Measurements from ENCODE around the gene BHMT2. TPM values are rescaled to one million over a fixed set of nuclear protein-coding genes. Genes with fewer than 3 reads are reported as not detected.

Gene BHMT2
- total RNA-seq, 1 experiment from 2014 or later, result 49.8 TPM

DNA sequence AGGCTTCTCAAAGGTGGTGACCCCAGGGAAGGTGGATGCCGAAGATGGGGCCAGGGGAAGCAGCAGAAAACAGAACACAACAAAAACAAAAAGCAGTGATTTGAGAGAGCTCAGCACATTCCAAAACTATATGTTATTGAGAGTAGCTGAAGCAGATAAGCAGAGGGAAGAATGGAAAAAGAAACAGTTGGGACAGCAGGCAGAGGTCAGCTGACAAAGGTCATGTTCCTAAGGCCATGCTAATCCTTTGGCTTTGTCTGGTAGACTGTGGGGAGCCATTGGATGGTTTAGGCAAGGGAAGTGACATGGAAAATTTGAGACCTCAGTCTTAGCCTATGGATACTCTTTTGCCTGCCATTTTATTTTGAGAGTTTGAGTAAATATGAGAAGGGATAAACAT is 14.6 kb upstream of the BHMT2 start:
- DNase-seq (ENCODE audit: low read depth), result no peak
- in situ Hi-C loops (cut with HindIII; ENCODE audit: low pct_unique_long_range_greater_than_20kb, low sequenced_read_pairs), result no loop called here

DNA sequence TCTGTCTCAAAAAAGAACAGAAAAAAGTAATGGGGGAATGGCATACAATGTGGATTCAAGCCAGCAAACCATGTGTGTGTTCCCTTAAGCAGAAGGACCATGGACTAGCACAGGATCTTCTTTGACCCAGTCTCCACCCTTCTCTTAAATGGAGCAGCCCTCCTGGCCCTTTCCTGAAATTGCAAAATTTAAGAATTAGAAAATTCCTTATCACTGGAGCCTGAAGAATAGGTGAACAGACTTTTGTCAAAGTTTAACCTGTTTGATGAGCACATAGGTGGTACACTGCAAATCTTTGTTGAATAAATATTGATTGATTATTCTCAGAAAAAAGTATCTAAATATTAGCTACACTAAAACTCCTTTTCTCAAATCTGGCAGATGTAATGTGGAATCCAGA is 12.7 kb upstream of the BHMT2 start:
- in situ Hi-C loops (cut with HindIII; ENCODE audit: low pct_unique_long_range_greater_than_20kb, low sequenced_read_pairs), result no loop called here
- no peak for DNase-seq (ENCODE audit: low read depth)

DNA sequence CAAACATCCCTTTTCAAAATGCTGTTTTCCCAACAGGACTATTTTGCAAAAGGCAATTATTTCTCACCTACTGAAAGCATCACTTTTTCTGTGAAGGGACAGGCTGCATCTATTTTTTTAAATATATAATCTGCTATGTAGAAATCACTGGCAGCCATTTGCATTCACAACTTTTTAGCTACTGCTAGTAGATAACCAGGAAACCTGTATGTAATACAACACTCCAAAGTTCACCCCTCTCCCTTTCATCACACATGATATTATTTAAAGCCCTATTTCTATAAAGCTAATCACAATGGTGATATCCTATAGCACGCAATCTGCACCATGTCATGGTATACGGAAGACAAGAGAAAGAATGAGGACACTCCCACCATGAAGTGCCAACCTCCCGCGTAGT is 9.9 kb upstream of the BHMT2 start:
- no peak for DNase-seq (ENCODE audit: low read depth)
- in situ Hi-C loops (cut with HindIII; ENCODE audit: low pct_unique_long_range_greater_than_20kb, low sequenced_read_pairs), result no loop called here

DNA sequence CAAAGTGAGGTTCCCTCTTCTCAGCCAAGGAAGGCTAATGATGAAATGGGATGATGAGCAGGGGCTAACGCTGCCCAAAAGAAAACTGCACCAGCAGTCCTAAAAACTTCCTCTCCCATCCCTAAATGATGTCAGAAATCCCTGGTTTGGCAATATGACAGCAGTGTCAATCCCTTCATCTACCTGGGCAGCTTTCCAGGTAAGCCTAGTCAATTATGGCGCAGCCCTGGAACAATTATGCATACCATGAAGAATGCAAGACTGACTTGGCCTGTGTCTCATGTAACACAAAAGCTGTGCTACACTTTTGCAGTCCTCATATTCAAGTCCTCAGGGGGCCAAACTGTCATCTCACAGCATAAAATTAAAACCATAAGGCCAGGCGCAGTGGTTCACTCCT is 7.1 kb upstream of the BHMT2 start:
- in situ Hi-C loops (cut with HindIII; ENCODE audit: low pct_unique_long_range_greater_than_20kb, low sequenced_read_pairs), result no loop called here

DNA sequence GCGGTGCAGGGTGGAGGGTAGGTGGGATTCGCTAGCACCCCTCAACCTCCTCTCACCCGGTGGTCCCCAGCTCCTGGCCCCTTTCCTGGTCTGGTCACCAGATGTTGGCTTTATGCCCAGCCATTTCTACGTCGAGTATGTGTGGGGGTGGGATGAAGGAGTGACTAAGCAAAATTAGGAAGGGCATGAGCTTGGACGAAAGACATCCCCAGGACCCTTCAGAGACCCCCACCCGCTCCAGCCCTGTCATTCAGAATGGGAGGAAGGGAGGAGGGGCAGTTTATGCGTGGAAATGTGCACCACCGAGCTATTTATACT is 742 bp downstream of the BHMT2 start:
- DNase-seq (ENCODE audit: low read depth), result peak; percentile 64
- in situ Hi-C loops (cut with HindIII; ENCODE audit: low pct_unique_long_range_greater_than_20kb, low sequenced_read_pairs), result no loop called here

More for the DNA sequence above, 7.1 kb upstream of the BHMT2 start:
- DNase-seq (ENCODE audit: low read depth), result no peak

DNA sequence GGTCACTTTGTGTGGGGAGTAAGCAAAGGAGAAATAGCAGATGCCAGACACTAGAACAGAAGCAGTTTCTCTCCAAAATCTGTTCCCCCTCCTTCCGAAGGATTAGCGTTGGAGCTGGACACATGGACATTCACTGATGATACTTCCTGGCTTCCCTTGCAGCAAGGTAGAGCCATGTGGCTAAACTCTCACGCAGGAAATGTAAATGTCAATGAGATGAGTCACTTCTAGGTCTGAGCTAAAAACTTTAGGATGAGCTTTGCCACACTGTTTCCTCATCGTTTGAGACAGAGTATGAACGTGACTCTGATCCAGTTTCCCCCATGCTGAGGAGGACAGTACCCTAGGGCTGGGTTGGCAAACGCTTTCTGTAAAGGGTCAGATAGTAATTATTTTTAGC is 5.1 kb downstream of the BHMT2 start:
- DNase-seq (ENCODE audit: low read depth), result peak; percentile 32
- in situ Hi-C loops (cut with HindIII; ENCODE audit: low pct_unique_long_range_greater_than_20kb, low sequenced_read_pairs), result no loop called here

DNA sequence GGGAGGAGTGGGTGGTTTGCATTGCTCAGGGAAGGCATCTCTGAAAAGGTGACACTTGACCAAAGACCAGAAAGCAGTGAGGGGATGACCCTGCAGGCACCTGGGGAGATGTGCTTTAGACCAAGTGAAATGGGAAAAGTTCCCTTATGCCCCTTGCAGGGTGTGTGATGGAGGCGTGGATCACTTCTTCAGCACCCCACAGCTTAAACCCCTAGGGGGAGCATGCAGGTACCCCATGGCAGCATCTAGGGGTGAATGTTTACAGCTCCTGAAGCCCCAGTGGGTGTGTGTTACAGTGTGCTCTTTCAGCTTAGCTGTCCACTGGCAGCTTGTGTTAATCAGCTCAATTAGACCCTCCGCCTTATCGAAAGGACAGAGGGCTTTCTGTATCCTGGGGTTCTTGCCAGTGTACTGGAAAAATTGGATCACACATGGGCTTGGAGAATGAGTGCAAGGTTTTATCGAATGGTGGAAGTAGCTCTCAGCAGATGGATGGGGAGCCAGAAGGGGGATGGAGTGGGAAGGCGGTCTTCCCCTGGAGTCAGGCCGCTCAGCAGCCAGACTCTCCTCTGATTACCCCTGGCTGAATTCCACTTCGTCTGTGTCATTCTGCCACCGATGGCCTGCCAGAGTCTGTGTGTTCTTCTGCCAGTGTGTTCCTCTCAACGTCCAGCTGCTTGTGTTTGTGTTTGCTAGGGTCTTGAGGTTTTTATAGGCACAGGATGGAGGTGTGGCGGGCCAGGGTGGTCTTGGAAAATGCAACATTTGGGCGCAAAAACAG is 6.3 kb downstream of the BHMT2 start:
- in situ Hi-C loops (cut with HindIII; ENCODE audit: low pct_unique_long_range_greater_than_20kb, low sequenced_read_pairs), result no loop called here

DNA sequence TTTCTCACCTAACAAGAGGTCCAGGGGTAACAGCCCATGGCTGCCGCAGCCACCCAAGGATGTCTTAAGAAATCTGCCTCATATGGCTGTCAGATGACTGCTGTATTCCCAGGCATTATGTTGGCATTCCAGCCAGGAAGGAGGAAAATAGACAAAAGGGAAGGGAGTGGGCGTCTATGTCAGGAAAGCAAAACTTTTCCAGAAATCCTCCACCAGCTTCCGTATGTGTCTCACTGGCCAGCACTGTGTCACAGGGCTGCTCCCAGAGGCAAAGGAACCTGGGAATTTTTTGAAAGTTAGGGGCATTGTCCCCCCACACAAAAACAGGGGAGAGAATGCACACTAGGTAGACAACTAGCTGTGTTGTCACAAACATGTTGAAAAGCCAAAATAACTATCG is 7.3 kb downstream of the BHMT2 start:
- in situ Hi-C loops (cut with HindIII; ENCODE audit: low pct_unique_long_range_greater_than_20kb, low sequenced_read_pairs), result no loop called here
- no peak for DNase-seq (ENCODE audit: low read depth)

More for the DNA sequence above, 6.3 kb downstream of the BHMT2 start:
- no peak for DNase-seq (ENCODE audit: low read depth)

DNA sequence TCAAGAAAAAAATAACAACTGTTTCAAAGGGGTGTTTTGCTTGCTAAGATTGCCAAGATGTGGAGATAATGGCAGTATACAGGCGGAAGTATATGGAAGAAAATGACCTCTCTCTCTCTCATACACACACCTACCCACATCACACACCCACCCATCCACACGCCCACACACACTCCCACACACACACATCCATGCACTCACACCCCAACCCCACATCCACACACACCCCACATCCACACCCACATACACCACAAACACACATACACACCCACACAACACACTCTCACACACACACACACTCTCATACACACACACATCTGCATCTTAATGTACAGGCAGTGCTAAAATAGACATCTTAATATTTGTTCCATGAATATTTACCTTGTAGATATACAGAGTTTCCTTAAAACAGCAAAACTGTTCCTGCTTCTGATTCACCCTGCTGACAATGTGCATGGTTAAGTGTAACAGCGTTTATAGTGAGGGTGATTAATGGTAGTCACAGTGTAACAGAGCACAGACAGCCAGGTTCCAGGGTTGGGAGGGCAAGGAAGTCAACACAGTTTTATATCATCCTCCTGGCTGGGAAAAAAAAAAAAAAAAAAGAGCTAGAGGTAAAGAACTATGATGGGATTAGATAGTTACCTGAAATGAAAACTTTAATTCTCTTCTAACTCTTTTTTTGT is 8.3 kb downstream of the BHMT2 start:
- peak; percentile 43 for DNase-seq (ENCODE audit: low read depth)
- in situ Hi-C loops (cut with HindIII; ENCODE audit: low pct_unique_long_range_greater_than_20kb, low sequenced_read_pairs), result no loop called here

DNA sequence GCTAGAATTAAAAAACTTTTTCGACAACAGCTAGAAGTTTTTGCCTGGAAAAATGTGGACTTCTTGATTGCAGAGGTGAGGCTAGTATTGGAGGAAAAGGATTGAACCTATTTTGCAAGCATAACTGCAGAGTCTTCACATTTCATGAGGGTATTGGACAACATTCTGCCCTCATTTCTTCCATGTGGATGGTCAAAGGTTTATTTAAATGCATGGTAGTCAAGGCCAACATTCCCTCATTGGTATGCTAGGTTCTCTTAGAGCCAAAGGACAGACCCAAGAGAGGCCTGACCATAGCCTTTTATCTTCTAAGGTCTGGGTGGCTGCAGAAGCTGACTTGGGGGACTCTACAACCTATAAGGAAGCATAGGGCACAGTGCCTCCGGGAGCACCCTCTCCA is 11.2 kb downstream of the BHMT2 start:
- in situ Hi-C loops (cut with HindIII; ENCODE audit: low pct_unique_long_range_greater_than_20kb, low sequenced_read_pairs), result no loop called here
- DNase-seq (ENCODE audit: low read depth), result no peak

DNA sequence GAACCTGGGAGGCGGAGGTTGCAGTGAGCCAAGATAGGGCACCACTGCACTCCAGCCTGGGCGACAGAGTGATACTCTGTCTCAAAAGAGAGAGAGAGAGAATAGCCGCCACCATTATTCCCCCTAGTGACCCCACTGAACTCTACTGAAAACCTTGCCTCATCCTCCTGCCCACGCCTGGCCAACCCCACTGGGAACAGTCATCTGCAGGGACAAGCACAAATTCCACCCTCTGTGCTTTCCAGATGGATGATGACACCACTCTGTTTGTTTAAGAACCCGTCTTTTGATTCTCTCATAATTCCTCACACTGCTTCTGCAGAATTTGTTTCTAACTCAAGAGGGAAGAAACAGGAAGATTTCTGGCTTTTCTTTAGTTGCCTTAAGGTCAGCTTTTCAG is 12.2 kb downstream of the BHMT2 start:
- in situ Hi-C loops (cut with HindIII; ENCODE audit: low pct_unique_long_range_greater_than_20kb, low sequenced_read_pairs), result no loop called here
- no peak for DNase-seq (ENCODE audit: low read depth)

DNA sequence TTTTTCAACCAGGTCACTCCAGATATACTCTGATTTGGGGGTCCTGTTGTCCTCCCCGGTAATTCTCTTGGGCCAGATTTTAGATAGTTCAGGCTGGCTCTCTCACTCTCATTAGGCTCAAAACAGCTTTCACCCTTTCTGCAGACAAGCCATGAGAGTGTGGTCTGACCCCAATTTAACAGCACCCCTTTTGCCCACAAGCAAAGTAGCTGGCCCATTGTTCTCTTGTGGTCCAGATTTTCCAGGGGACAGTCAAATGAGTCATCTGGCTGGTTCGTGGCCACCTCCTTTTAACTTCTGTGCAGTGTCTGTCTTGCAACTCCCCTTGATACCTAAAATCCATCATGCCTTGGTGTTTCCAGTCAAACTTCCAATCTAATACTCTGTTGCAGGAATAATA is 16.5 kb downstream of the BHMT2 start:
- in situ Hi-C loops (cut with HindIII; ENCODE audit: low pct_unique_long_range_greater_than_20kb, low sequenced_read_pairs), result no loop called here
- no peak for DNase-seq (ENCODE audit: low read depth)

DNA sequence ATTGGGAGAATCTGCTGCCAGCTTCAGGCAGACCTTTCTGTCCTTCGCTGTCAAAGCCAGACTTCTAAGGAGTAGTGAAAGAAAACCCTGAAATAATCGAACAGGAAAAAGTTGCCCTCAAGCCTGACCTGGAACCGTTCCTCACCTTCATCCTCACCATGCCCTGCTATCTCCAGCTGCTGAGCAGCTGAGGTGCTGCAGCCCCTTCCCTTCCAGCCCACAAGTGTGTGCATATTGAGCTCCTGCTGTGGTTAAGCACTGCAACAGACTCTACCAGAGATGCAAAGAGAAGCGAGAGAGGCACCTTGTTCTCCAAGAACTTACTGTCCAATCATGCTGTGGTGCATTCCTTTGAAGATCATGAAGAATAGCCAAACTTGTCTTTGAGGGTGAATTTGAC is 18.9 kb downstream of the BHMT2 start:
- in situ Hi-C loops (cut with HindIII; ENCODE audit: low pct_unique_long_range_greater_than_20kb, low sequenced_read_pairs), result no loop called here
- no peak for DNase-seq (ENCODE audit: low read depth)

DNA sequence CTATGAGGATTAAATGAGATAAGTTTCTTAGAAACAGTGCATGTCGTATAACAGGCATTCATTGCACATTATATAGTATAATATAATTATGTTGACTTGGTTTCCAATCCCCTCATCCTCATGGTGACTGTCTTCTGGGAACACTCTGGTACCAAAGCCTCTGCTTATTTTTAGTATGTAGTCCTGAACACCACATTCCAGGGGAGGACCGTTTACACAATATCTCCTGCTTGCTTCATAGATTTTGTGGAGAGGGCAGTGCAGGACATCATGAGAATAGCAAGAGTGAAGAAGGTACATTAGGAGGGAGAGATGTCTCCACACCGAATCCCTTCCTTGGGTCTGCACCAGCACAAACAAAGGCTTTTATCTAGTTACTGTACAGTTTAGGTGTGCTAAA is 21.5 kb downstream of the BHMT2 start:
- in situ Hi-C loops (cut with HindIII; ENCODE audit: low pct_unique_long_range_greater_than_20kb, low sequenced_read_pairs), result no loop called here
- DNase-seq (ENCODE audit: low read depth), result no peak

DNA sequence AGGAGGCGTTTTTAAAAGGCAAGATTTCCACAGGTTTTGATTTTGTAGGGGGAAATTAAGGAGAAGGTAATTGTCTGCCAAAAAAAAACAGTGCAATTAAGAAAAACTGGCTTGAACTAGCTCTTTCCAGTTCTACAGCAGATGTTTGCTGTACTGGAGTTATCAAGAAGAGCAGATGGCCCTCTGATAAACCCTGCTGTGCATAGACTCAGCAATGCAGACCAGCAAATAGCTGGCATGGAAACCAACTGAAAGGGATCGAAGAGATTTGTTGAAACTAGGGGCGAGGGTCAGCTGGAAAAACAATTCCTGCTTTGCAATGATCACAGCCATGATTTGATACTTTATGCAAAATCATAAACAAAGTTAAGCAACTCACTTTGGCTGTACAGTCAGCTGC is 24.2 kb downstream of the BHMT2 start:
- no peak for DNase-seq (ENCODE audit: low read depth)
- in situ Hi-C loops (cut with HindIII; ENCODE audit: low pct_unique_long_range_greater_than_20kb, low sequenced_read_pairs), result no loop called here

DNA sequence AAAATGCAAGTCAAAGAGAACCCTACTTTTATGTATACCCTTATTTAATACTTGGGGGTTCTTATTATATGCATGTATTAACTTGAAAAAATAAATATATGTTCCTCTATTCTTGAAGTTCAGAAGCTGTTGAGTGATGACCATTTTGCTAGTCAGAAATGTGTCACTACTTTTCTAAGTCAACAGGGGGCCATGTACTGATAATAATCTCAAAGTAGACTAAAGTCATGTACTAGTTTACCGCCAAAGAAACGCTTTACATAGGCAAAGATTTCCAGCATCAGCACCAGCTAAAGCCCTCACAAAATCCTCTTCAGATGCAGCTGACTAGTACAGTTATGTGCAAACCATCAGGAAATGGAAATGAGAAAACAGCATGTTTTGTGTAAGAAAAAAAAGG is 36.3 kb downstream of the BHMT2 start:
- in situ Hi-C loops (cut with HindIII; ENCODE audit: low pct_unique_long_range_greater_than_20kb, low sequenced_read_pairs), result no loop called here
- DNase-seq (ENCODE audit: low read depth), result no peak

DNA sequence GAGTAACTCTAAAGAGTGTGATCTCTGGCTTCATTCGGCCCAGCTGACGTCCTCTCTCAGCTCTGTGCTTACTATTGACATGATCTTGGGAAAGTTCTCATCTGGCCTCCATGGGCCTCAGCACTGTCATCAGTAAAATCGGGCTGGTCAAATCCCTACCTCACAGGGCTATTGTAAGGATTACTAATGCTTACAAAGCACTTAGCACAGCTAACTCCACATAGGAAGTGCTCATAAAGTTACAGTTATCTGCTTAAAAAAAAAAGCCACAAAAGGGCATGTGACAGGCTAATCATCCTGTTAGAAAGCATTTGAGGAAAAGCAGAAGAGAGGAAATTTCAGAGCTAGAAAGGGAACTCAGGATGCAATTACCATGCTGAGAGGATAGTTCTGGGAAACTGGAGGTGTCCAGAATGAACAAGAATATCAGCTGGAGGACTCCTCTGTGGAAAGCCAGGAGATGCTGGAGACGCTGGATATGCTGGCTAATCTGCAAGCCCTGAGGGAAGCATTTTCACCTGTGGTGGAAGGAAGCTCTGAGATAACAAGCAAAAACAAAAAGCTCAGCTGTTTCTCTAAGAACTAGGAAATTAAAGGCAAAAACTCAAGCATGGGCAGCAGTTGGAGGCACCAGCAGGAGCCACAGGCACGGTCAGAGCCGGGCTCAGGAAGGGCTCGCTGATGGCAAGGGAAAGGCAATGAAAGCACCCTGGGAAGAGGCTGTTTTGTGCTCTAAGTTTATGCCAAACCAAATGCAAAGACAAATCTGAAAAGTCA is 37.6 kb downstream of the BHMT2 start:
- peak; percentile 54 for DNase-seq (ENCODE audit: low read depth)
- in situ Hi-C loops (cut with HindIII; ENCODE audit: low pct_unique_long_range_greater_than_20kb, low sequenced_read_pairs), result no loop called here

DNA sequence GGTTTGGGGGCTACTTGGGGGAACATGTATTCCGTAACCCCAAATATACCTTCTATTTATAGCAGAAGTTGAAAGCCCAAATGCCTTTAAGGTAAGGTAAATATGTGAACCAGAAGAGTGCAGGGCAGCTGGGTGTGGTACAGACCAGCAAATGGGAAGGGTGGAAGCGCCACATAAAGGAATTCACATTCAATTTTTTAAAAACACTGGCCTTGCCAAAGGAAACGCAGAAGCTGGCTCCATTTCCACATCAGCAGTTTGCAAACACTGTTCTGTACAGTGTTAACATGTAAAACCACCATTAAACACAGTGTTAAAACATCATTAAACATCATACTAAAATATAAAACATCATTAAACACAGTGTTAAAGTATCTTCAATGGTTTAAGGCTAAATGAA is 38.5 kb downstream of the BHMT2 start:
- in situ Hi-C loops (cut with HindIII; ENCODE audit: low pct_unique_long_range_greater_than_20kb, low sequenced_read_pairs), result no loop called here
- no peak for DNase-seq (ENCODE audit: low read depth)

DNA sequence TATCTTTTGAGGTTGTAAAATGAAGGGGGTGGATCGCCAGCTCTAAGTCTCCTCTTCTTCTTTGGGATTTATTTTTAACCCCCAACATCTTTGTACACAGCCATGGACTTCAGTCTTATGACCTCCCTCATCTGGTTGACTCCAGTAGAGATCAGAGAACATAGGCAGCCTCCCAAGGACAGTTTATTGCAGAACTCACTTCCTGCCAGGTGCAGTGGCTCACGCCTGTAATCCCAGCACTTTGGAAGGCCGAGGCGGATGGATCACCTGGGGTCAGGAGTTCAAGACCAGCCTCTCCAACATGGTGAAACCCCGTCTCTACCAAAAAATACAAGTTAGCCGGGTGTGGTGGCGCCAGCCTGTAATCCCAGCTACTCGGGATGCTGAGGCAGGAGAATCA is 39.2 kb downstream of the BHMT2 start:
- in situ Hi-C loops (cut with HindIII; ENCODE audit: low pct_unique_long_range_greater_than_20kb, low sequenced_read_pairs), result no loop called here

More for the DNA sequence above, 39.2 kb downstream of the BHMT2 start:
- no peak for DNase-seq (ENCODE audit: low read depth)

All from Caki2 (cell line).